ENCODE measurements around the gene AKAP17A.

GRCh38 chrX:1577845-1578244 lies 13.6 kb upstream of the AKAP17A start:
- TF ChIP-seq CTCF (IDR thresholded peaks at IDR 0.05) (no peak), ZFX (IDR thresholded peaks at IDR 0.05; ENCODE audit: borderline replicate concordance) (no peak)

Measured in 22Rv1 (cell line).